ENCODE data around the gene RBMS3.

- TF ChIP-seq POLR2AphosphoS5 (IDR thresholded peaks at IDR 0.05): no peak
- no peak for TF ChIP-seq CTCF (IDR thresholded peaks at IDR 0.05)
These were observed 15.3 kb upstream of the RBMS3 start for GRCh38 chr3:29265509-29266072.
